HepG2 (cell line): ENCODE results near the gene STX2. TPM values are rescaled to one million over a fixed set of nuclear protein-coding genes. Genes with fewer than 3 reads are reported as not detected.
A peak's percentile ranks its signal among the peaks of the same experiment; 100 is the strongest.

ENCODE experiments used
- CHD4 ChIP-seq: fragments of 200-600 bp; sonication (generic); IDR thresholded peaks from 2 replicates; pipeline ENCODE4 v1.7.0; 2017; ENCODE audit warnings: mild to moderate bottlenecking, low read length, borderline replicate concordance
- ZFP90 ChIP-seq: sonication (generic); formaldehyde crosslinking; IDR thresholded peaks from 2 replicates; pipeline ENCODE4 v1.8.0; 2022; ENCODE audit warnings: missing genetic modification reagents, mild to moderate bottlenecking, inconsistent platforms, borderline replicate concordance
- ZNF564 ChIP-seq: sonication (generic); formaldehyde crosslinking; IDR thresholded peaks from 2 replicates; pipeline ENCODE4 v1.8.1; 2023; ENCODE audit warnings: mild to moderate bottlenecking, missing genetic modification reagents
- polyA plus RNA-seq, 8 experiments: library from polyadenylated mRNA; depleted of rRNA in 3 of 8; stranded (reverse) in 7 of 8; unstranded in 1 of 8; fragments of >200 nt; fragmentation: Illumina TruSeq in 4 of 8; extraction: Trizol in 4 of 8; gene quantifications; 2 replicates each; pipeline versions ENCODE4 v1.2.1 to v1.2.3, GENCODE V29; 2011 to 2016; ENCODE audit warnings: low read depth in 4 of 8, missing spikeins in 1 of 8, mixed read lengths in 1 of 8; ENCODE audit not compliant: insufficient read depth in 1 of 8
- total RNA-seq, 5 experiments: library from RNA; depleted of rRNA; stranded (reverse); fragments of >200 nt; fragmentation: Illumina TruSeq; extraction: Trizol; gene quantifications; 2 replicates each; pipeline ENCODE4 v1.2.3, GENCODE V29; 2016; ENCODE audit warnings: low read depth in 1 of 5
- TF ChIP-seq, protein P1 (sequence below), 2 experiments: fragments of 450-650 bp in 1 of 2; sonication (generic) in 1 of 2; formaldehyde crosslinking in 1 of 2; IDR thresholded peaks; 2 replicates each; pipeline versions ENCODE4 v1.6.1 to v1.8.0; 2016 to 2022; ENCODE audit warnings: antibody characterized with exemption in 1 of 2, mild to moderate bottlenecking in 1 of 2, missing genetic modification reagents in 1 of 2

STX2 gene
- total and polyA plus RNA-seq, 2 of the 13 experiments (the other 11 are each of a cell fraction or from before 2014, with no cell fraction given): 13.4 to 25.1 TPM

GRCh38 chr12:130776857-130777339, 62.2 kb downstream of the STX2 start (continued):
- TF ChIP-seq, protein P1, sequence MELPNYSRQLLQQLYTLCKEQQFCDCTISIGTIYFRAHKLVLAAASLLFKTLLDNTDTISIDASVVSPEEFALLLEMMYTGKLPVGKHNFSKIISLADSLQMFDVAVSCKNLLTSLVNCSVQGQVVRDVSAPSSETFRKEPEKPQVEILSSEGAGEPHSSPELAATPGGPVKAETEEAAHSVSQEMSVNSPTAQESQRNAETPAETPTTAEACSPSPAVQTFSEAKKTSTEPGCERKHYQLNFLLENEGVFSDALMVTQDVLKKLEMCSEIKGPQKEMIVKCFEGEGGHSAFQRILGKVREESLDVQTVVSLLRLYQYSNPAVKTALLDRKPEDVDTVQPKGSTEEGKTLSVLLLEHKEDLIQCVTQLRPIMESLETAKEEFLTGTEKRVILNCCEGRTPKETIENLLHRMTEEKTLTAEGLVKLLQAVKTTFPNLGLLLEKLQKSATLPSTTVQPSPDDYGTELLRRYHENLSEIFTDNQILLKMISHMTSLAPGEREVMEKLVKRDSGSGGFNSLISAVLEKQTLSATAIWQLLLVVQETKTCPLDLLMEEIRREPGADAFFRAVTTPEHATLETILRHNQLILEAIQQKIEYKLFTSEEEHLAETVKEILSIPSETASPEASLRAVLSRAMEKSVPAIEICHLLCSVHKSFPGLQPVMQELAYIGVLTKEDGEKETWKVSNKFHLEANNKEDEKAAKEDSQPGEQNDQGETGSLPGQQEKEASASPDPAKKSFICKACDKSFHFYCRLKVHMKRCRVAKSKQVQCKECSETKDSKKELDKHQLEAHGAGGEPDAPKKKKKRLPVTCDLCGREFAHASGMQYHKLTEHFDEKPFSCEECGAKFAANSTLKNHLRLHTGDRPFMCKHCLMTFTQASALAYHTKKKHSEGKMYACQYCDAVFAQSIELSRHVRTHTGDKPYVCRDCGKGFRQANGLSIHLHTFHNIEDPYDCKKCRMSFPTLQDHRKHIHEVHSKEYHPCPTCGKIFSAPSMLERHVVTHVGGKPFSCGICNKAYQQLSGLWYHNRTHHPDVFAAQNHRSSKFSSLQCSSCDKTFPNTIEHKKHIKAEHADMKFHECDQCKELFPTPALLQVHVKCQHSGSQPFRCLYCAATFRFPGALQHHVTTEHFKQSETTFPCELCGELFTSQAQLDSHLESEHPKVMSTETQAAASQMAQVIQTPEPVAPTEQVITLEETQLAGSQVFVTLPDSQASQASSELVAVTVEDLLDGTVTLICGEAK (IDR thresholded peaks at IDR 0.05): no peak
- TF ChIP-seq, protein P1 (CRISPR knock-in tag; IDR thresholded peaks at IDR 0.05): no peak
- no peak for TF ChIP-seq ZFP90 (CRISPR knock-in tag)
- TF ChIP-seq ZNF564 (CRISPR knock-in tag): peak; percentile 6; the same call in 1 of the 2 replicates
- TF ChIP-seq CHD4: no peak
